Measurements from ENCODE around the gene CSHL1.
"Not testable (repeated sequence)": the region's sequence is repeated elsewhere in the genome, so short reads cannot be mapped to it uniquely, and the experiment has no call there.

DNA sequence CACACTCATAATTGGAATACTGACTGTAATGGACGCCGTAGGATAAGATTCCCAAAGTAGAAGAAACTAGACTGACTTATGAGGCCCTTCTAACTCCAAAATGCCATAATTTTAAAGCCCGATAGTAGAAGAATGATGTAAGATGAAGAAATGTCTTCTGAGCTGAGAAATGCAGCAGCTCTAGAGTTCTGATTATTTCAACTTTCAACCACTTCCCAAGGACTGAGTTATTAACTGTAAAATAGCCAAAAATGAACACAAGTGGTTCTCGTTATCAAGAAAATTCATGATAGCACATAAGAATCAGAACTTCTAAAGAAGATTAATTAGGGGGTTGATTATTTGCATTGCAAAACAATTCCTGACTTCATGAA, 40.8 kb downstream of the CSHL1 start:
- TF ChIP-seq, protein P1, sequence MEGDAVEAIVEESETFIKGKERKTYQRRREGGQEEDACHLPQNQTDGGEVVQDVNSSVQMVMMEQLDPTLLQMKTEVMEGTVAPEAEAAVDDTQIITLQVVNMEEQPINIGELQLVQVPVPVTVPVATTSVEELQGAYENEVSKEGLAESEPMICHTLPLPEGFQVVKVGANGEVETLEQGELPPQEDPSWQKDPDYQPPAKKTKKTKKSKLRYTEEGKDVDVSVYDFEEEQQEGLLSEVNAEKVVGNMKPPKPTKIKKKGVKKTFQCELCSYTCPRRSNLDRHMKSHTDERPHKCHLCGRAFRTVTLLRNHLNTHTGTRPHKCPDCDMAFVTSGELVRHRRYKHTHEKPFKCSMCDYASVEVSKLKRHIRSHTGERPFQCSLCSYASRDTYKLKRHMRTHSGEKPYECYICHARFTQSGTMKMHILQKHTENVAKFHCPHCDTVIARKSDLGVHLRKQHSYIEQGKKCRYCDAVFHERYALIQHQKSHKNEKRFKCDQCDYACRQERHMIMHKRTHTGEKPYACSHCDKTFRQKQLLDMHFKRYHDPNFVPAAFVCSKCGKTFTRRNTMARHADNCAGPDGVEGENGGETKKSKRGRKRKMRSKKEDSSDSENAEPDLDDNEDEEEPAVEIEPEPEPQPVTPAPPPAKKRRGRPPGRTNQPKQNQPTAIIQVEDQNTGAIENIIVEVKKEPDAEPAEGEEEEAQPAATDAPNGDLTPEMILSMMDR (IDR thresholded peaks at IDR 0.05), result not testable (repeated sequence)
- not testable (repeated sequence) for TF ChIP-seq POLR2A (IDR thresholded peaks at IDR 0.05; ENCODE audit: low read depth); POLR2AphosphoS5 (IDR thresholded peaks at IDR 0.05)

All from esophagus muscularis mucosa (tissue), 3 donors.